ENCODE data around the gene PTS. TPM values are rescaled to one million over a fixed set of nuclear protein-coding genes. Genes with fewer than 3 reads are reported as not detected.

Gene PTS
- total RNA-seq, 8 experiments from 2014 or later = 35.8 to 82.5 (median 46.3) TPM

Other genes with a start within 250 kb of the PTS start
- gene DLAT, start 201.0 kb upstream of the PTS start, total RNA-seq = 10 to 100 TPM; 23.4 to 70.2 (median 36.8) TPM
- gene PIH1D2, start 152.4 kb upstream of the PTS start, total RNA-seq = 10 to 100 TPM in 1 of 8 experiments, 1 to 10 TPM in 7; 2.1 to 20.3 (median 3.2) TPM
- gene NKAPD1, start 152.1 kb upstream of the PTS start, total RNA-seq = 10 to 100 TPM; 21.8 to 42.5 (median 37.1) TPM
- 100 to 1,000 TPM in 7 of 8 experiments, 10 to 100 TPM in 1; 94.3 to 189 (median 128) TPM for gene TIMM8B, start 139.7 kb upstream of the PTS start, total RNA-seq
- 100 to 1,000 TPM in 2 of 8 experiments, 10 to 100 TPM in 6; 30.2 to 158 (median 59.3) TPM for gene SDHD, start 139.6 kb upstream of the PTS start, total RNA-seq
- 10 to 100 TPM in 1 of 8 experiments, 1 to 10 TPM in 4, under 1 TPM in 2, not detected in 1; 0.25 to 15.0 (median 1.7) TPM for gene IL18, start 62.3 kb upstream of the PTS start, total RNA-seq
- 1 to 10 TPM in 1 of 8 experiments, under 1 TPM in 3, not detected in 4; 0.17 to 1.1 (median 0.41) TPM for gene TEX12, start 59.1 kb upstream of the PTS start, total RNA-seq
- 10 to 100 TPM in 5 of 8 experiments, 1 to 10 TPM in 3; 4.0 to 66.9 (median 11.2) TPM for gene BCO2, start 50.9 kb upstream of the PTS start, total RNA-seq
- under 1 TPM in 5 of 8 experiments, not detected in 3; 0.16 to 0.67 (median 0.28) TPM for gene PLET1, start 34.4 kb downstream of the PTS start, total RNA-seq

Data from motor neuron (in vitro differentiated cells).